Stomach (tissue), 9 donors: ENCODE data around the gene SRPK3. TPM values are rescaled to one million over a fixed set of nuclear protein-coding genes. Genes with fewer than 3 reads are reported as not detected.

Experiments
- DNase-seq, 2 donors: peaks; one replicate each; pipeline versions ENCODE4 v3.0.0 to v3.0.0-alpha.2; 2013 to 2019
- H3K27ac ChIP-seq, 5 donors: fragments of 200-600 bp in 4 of 5; sonication (generic) in 4 of 5; one replicate each; pipeline ENCODE4 v1.5.1; 2013 to 2019; ENCODE audit warnings: mild to moderate bottlenecking in 1 of 5, moderate library complexity in 1 of 5
- H3K27me3 ChIP-seq, 3 donors: fragments of 200-600 bp; sonication (generic); one replicate each; pipeline ENCODE4 v1.5.1; 2017 to 2019; ENCODE audit warnings: mixed run types in 1 of 3
- H3K36me3 ChIP-seq, 4 donors: fragments of 200-600 bp; sonication (generic); 1 replicate in 3 of 4; 2 replicates in 1 of 4; pipeline ENCODE4 v1.5.1; 2016 to 2019
- H3K4me1 ChIP-seq, 4 donors: fragments of 200-600 bp; sonication (generic); one replicate each; pipeline ENCODE4 v1.5.1; 2016 to 2019
- H3K4me3 ChIP-seq, 4 donors: fragments of 200-600 bp; sonication (generic) in 3 of 4; one replicate each; pipeline ENCODE4 v1.5.1; 2016 to 2019; ENCODE audit warnings: mild to moderate bottlenecking in 1 of 4
- H3K9me3 ChIP-seq, 4 donors: fragments of 200-600 bp; sonication (generic); one replicate each; pipeline ENCODE4 v1.5.1; 2016 to 2019
- CTCF ChIP-seq, 7 experiments: fragments of 450-650 bp in 4 of 7; fragments of 200-600 bp in 3 of 7; sonication (generic) in 3 of 7; IDR thresholded peaks; one replicate each; pipeline ENCODE4 v1.5.1; 2016 to 2019; ENCODE audit warnings: antibody characterized with exemption in 7 of 7, control low read depth in 2 of 7, mild to moderate bottlenecking in 1 of 7
- EP300 ChIP-seq: sonication (generic); formaldehyde crosslinking; IDR thresholded peaks from one replicate; pipeline ENCODE4 v1.6.1; 2017; ENCODE audit warnings: antibody characterized with exemption
- POLR2A ChIP-seq, 4 donors: fragments of 450-650 bp; IDR thresholded peaks; one replicate each; pipeline ENCODE4 v1.6.1; 2016; ENCODE audit warnings: antibody characterized with exemption in 4 of 4, control low read depth in 2 of 4, mild to moderate bottlenecking in 1 of 4, moderate library complexity in 1 of 4
- POLR2AphosphoS5 ChIP-seq, 3 donors: sonication (generic); formaldehyde crosslinking; IDR thresholded peaks; one replicate each; pipeline ENCODE4 v1.6.1; 2016; ENCODE audit warnings: antibody characterized with exemption in 3 of 3
- WGBS, 5 donors: extraction: QIAGEN DNeasy Blood & Tissue Kit in 3 of 5; methylation state at CpG; one replicate each; pipeline versions ENCODE4 v1.1.5 to v1.1.7; 2013 to 2018; 5-methylcytosine and 5-hydroxymethylcytosine counted together
- intact Hi-C: fragments of 100-400 bp; cut with DNase I; formaldehyde crosslinking; loops from one replicate; pipeline ENCODE4 v1.15.1; 2023; ENCODE audit warnings: low total_unique reads
- polyA plus RNA-seq, 3 donors: library from polyadenylated mRNA; stranded (reverse); fragments of 200-250 nt; gene quantifications; one replicate each; pipeline ENCODE4 v1.2.3, GENCODE V29; 2013
- total RNA-seq, 5 donors: library from RNA; depleted of rRNA; stranded (reverse); fragments of >200 nt; gene quantifications; one replicate each; pipeline versions ENCODE4 v1.1.0 to v1.2.3, GENCODE V29; 2014 to 2016
- donor health status: healthy with polysubstance abuse.
- donor health status: Bipolar disorder and iron deficiency.
- donor health status: healthy.

The SRPK3 gene
- total and polyA plus RNA-seq, 8 donors: 0.35 to 3.6 (median 1.3) TPM; not detected in 2

- no peak for DNase-seq
- WGBS, 5 donors: 72 to 86% (median 82%) methylated on average over 5 to 15 of the region's 15 CpGs
- Histone ChIP-seq H3K4me1 (peaks cover 0 to 4% (median 1%) of the 10 kb centered on the region in 4 donors), H3K27me3 (no peaks in the 10 kb centered on the region), H3K4me3 (no peak overlapping the region), H3K36me3 (peaks cover 0 to 46% (median 30%) of the 10 kb centered on the region in 4 donors), H3K9me3 (peaks cover 0 to 36% (median 6%) of the 10 kb centered on the region in 4 donors), H3K27ac (no peak overlapping the region)
- TF ChIP-seq POLR2AphosphoS5 (IDR thresholded peaks at IDR 0.05) (no peak), CTCF (IDR thresholded peaks at IDR 0.05) (no peak), POLR2A (IDR thresholded peaks at IDR 0.05) (no peak), EP300 (no peak)
- intact Hi-C loops: no loop called here
Observed at GRCh38 chrX:153733651-153734240, 47.1 kb upstream of the SRPK3 start.

- 68 to 93% (median 91%) methylated on average over 2 of the region's 2 CpGs for WGBS, 5 donors
- Histone ChIP-seq H3K9me3 (peaks cover 0 to 29% (median 6%) of the 10 kb centered on the region in 4 donors), H3K36me3 (peaks cover 0 to 50% (median 26%) of the 10 kb centered on the region in 4 donors), H3K27ac (no peak overlapping the region), H3K4me1 (no peaks in the 10 kb centered on the region), H3K27me3 (no peaks in the 10 kb centered on the region), H3K4me3 (no peak overlapping the region)
- TF ChIP-seq POLR2A (IDR thresholded peaks at IDR 0.05) (no peak), EP300 (no peak), POLR2AphosphoS5 (IDR thresholded peaks at IDR 0.05) (no peak), CTCF (IDR thresholded peaks at IDR 0.05) (no peak)
- DNase-seq: no peak
- intact Hi-C loops: no loop called here
Observed at GRCh38 chrX:153734871-153735270, 46.0 kb upstream of the SRPK3 start.

GRCh38 chrX:153735274-153735673 lies 45.6 kb upstream of the SRPK3 start:
- Histone ChIP-seq H3K4me3 (no peak overlapping the region), H3K27ac (no peak overlapping the region), H3K9me3 (peaks cover 0 to 25% (median 6%) of the 10 kb centered on the region in 4 donors), H3K27me3 (no peaks in the 10 kb centered on the region), H3K4me1 (no peaks in the 10 kb centered on the region), H3K36me3 (peaks cover 0 to 49% (median 30%) of the 10 kb centered on the region in 4 donors)
- TF ChIP-seq POLR2AphosphoS5 (IDR thresholded peaks at IDR 0.05) (no peak), POLR2A (IDR thresholded peaks at IDR 0.05) (no peak), CTCF (IDR thresholded peaks at IDR 0.05) (no peak), EP300 (no peak)
- intact Hi-C loops: no loop called here
- no peak for DNase-seq
- WGBS, 5 donors: 74 to 80% (median 79%) methylated on average over 9 of the region's 9 CpGs

GRCh38 chrX:153736071-153736820 lies 44.6 kb upstream of the SRPK3 start:
- DNase-seq: no peak
- peaks cover 0 to 55% (median 35%) of the 10 kb centered on the region in 4 donors for H3K36me3 ChIP-seq
- H3K4me1 ChIP-seq: no peaks in the 10 kb centered on the region
- intact Hi-C loops: no loop called here
- H3K9me3 ChIP-seq: peaks cover 0 to 21% (median 6%) of the 10 kb centered on the region in 4 donors
- WGBS, 5 donors: 83 to 94% (median 90%) methylated on average over 8 to 30 of the region's 30 CpGs
- TF ChIP-seq CTCF (IDR thresholded peaks at IDR 0.05) (no peak), EP300 (no peak), POLR2A (IDR thresholded peaks at IDR 0.05) (no peak), POLR2AphosphoS5 (IDR thresholded peaks at IDR 0.05) (no peak)
- H3K27me3 ChIP-seq: no peaks in the 10 kb centered on the region
- H3K27ac ChIP-seq: no peak overlapping the region
- H3K4me3 ChIP-seq: no peak overlapping the region
